GM18526 (cell line): ENCODE measurements around the gene CMAS.
A peak's percentile ranks its signal among the peaks of the same experiment; 100 is the strongest.

ENCODE experiments used
- POLR2A ChIP-seq: IDR thresholded peaks from 3 replicates; pipeline ENCODE4 v1.6.1; 2011; ENCODE audit not compliant: insufficient read length; ENCODE audit errors: extremely low read depth

Gene CMAS

GRCh38 chr12:22046090-22046967 is at the start of gene CMAS:
Gene CMAS, plus strand, starts transcription at chr12:22046218. Its CDS starts 86 bp downstream, at chr12:22046304.
- TF ChIP-seq POLR2A, result peak; percentile 69

- TF ChIP-seq POLR2A, result no peak
Measured at GRCh38 chr12:21998295-21998694, 47.7 kb upstream of the CMAS start.

- TF ChIP-seq POLR2A, result no peak
Measured at GRCh38 chr12:21998782-21999181, 47.2 kb upstream of the CMAS start.

DNA sequence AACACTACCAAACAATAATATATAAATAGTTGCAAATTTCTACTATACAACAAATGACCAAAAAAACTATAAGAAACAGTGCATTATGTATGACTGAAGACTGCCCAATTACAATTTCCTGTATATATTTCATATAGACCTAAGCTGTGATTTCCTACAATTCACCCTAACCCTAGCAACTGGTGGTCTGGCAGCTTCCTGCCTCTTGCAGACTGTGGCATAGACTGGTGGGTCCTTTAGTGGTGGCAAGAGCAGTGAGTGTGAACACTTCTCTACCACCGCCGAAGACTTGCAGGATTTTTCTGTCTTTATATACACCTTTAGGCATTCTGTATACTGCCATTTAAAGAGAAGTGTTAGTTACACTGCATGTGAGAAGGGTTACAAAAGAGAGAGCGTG is 43.6 kb upstream of the CMAS start:
- TF ChIP-seq POLR2A, result no peak

DNA sequence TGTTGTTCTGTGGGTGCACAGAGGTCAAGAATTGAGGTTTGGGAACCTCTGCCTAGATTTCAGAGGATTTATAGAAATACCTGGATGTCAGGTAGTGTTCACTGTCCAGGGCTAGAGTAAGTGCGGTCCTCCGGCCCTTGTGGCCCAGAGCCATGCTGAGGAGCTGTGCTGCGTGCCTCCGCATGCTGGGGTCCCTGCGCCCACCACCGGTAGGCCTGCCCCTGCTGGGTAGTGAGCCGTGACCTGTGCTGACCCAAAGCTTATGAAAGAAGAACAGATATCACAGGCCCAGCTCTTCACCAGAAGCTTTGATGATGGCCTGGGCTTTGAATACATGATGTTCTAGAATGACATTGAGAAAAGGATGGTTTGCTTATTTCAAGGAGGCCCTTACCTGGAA is 37.8 kb upstream of the CMAS start:
- no peak for TF ChIP-seq POLR2A

- TF ChIP-seq POLR2A, result no peak
Measured at GRCh38 chr12:22014041-22014782, 31.8 kb upstream of the CMAS start.

DNA sequence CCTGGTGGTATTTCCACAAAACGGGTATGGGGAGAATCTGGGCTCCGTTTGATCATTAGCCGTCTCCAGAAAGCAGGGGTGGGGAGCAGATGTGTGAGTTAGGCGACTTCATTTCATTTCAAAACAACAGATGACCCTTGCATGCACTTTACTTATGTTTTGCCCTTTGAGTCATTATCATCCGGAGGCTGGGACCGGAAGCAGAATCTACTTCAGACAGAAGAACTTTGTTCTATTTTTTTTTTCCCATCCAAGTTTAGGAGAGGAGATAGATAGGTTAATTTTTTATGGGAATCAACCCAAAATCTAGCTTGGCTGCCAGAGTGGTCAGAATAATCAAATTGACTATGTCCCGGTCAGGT is 31.3 kb upstream of the CMAS start:
- no peak for TF ChIP-seq POLR2A

DNA sequence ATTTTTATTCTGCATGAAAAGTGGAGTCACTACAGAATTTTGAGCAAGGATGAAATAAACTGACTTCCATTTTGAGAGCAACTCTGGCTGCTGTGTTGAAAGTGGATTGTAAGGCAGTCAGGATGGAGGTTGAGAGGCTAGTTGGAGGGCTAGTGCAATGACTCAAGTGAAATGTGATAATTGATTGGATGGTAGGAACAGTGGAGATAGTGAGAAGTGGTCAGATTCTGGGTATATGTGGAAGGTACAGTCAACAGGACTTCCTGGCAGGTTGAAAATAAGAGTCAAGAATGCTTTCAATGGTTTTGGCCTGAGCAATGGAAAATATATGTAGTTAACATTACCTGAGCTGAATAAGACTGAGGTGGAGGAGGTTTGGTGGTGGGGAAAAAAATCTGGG is 29.0 kb upstream of the CMAS start:
- no peak for TF ChIP-seq POLR2A

- TF ChIP-seq POLR2A, result no peak
Measured at GRCh38 chr12:22018860-22019259, 27.2 kb upstream of the CMAS start.

GRCh38 chr12:22029491-22029890 is 16.5 kb upstream of the CMAS start:
- TF ChIP-seq POLR2A, result no peak

DNA sequence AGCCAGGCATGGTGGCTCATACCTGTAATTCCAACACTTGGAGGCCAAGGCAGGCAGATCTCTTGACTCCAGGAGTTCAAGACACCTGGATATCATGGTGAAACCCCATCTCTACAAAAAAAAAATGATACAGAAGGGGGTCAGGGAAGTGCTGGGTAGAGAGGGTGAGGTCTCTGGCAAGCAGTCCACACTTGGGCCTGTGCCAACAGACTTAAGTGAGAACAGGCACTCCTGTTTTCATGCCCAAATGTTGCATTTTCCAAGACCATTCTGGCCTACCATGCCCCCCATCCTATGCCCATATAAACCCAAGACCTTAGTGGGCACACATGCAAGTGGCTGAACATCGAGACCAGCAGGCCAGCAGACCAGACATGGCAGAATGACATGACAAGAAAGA is 16.0 kb upstream of the CMAS start:
- TF ChIP-seq POLR2A, result no peak

GRCh38 chr12:22032732-22033131 is 13.3 kb upstream of the CMAS start:
- no peak for TF ChIP-seq POLR2A

DNA sequence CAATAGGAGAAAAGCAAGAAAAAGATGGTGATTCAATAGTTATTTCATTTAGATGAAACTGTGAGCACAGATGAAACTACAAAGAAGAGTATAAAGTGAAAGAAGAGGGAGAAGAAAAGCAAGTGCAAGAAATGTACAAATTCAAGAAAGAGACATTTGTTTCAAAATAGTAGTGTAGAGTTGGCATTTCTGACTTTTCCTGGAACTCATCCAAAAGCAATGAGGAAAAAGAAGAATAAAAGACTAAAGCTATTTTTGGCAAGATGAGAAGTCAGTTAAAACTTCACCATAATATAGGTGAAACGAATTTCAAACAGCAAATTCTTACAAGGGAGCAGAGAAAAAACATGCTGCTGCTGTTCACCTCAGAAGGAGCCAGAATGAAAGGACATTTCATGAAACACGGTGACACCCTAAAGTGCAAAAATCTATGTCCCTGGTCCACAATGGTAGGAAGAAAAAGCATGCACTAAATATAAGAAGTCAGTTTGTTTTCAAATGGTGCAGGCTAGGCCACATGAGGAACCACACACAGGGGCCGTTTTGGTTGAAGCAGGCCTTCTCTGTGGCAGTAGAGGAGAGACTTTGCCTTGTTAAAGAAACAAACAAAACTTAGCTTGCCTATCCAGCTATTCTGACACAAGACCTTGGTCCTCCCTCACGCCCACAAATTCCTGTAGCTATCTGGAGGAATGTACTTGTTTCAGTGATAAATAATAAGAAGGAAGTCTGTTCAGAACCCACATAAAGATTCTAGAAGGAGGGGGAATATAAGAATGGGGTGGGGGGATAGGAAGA is 11.1 kb upstream of the CMAS start:
- no peak for TF ChIP-seq POLR2A

GRCh38 chr12:22037947-22038346 is 8.1 kb upstream of the CMAS start:
- no peak for TF ChIP-seq POLR2A

- no peak for TF ChIP-seq POLR2A
Measured at GRCh38 chr12:22038734-22039133, 7.3 kb upstream of the CMAS start.

DNA sequence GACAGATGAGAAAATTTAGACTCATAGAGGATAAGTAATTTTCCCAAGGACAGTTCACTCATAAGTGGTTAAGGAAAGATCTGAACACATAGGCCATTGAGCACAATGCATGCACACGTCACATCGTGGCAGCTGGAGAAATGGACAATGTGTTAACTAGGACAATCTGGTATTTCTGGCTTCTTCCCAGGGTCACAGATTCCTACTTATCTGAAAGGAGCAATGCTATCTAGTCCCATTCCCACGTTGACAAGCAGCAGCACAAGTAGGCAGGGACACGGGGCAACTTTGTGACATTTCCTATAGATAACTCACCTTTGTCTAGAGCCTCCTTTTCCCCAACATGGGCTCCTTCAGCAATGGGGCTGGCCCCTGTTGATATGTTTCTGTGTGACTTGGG is 6.7 kb upstream of the CMAS start:
- TF ChIP-seq POLR2A, result no peak
